Uterus (tissue), 2 donors: ENCODE results near the gene ARHGEF28.

Source experiments
- CTCF ChIP-seq, 4 experiments: fragments of 200-600 bp in 2 of 4; fragments of 450-650 bp in 2 of 4; sonication (generic) in 2 of 4; IDR thresholded peaks; one replicate each; pipeline ENCODE4 v1.5.1; 2016 to 2019; ENCODE audit warnings: antibody characterized with exemption in 4 of 4, mild to moderate bottlenecking in 2 of 4, moderate library complexity in 1 of 4
- POLR2A ChIP-seq, 2 donors: fragments of 450-650 bp; IDR thresholded peaks; one replicate each; pipeline ENCODE4 v1.6.1; 2016; ENCODE audit warnings: antibody characterized with exemption in 2 of 2, mild to moderate bottlenecking in 1 of 2, moderate library complexity in 1 of 2

GRCh38 chr5:73642344-73642743 lies 16.3 kb downstream of the ARHGEF28 start:
- no peak for TF ChIP-seq CTCF (IDR thresholded peaks at IDR 0.05)
- no peak for TF ChIP-seq POLR2A (IDR thresholded peaks at IDR 0.05)
